SIG-M5 treated with dmso at 0.1 percent for 504 hours (cell line): ENCODE results near the gene EXPH5.

Experiments used
- DNase-seq: peaks from one replicate; lab custom pipeline; 2025; ENCODE audit not compliant: unreplicated experiment; lab: John Stamatoyannopoulos, UW

EXPH5 gene

DNA sequence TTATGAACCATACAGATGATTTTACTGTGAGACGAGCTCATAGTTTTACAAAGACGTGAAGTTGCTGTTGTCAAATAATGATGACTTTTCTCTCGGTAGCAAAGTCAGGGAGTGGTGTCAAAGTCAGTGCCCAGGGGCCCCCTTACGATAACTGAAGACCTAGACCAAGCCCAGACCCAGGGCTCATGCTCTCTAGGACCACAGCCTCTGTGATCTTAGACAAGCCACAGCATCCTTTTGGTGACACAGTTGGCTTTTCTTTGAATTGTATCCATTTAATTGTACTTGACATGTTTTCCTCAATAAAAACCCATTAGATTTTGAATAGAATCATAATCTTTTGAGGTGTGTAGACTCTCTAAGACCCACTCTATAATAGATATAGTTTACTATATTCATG, 77.4 kb downstream of the EXPH5 start:
- DNase-seq: no peak

DNA sequence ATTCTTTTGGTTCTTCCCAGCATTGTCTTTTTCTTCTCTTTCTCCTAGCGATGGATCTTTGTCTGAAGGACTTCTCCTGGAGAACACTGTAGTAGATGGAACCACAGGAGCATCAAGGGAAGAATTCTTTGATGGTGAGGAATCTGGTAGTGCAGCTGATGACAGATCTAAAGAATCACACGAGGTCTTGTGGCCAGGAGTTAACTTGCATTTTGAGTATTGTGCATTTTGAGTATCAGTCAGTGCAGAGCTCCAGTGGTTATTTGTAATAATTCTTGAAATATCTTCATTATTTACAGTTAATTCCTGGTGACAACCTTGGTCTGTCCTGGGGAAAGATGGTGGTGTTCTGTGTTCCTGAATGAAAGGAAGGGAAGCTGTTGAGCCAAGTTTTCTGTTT, 80.9 kb downstream of the EXPH5 start:
- no peak for DNase-seq

DNA sequence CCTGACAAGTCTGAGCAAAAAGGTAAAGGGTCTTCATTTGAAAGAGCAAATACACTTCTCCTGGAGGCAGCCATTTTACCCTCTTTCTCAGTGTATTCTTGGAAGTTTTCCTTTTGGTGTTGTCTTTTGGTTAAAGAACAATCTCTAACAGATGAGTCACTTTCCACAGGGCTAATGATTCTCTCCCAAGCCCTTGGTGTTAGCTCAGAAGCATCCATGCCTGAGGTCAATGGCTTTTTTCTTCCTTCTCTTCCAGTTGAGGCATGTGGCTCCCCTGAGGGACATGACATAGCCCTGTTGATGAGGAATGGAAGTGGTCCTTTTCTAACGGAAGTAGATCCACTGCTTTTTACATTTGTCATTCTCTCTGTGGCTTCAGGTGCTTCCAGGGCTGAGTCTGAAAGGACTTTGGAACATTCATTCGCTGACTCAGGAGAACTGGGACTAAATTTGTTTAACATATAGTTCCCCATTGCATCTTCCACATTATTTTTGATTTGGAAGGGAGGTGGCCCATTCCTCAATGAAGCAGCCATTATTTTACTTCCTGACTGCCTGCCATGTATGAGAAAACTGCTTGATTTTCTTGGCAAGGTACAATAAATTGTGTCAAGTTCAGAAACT, 81.6 kb downstream of the EXPH5 start:
- no peak for DNase-seq

DNA sequence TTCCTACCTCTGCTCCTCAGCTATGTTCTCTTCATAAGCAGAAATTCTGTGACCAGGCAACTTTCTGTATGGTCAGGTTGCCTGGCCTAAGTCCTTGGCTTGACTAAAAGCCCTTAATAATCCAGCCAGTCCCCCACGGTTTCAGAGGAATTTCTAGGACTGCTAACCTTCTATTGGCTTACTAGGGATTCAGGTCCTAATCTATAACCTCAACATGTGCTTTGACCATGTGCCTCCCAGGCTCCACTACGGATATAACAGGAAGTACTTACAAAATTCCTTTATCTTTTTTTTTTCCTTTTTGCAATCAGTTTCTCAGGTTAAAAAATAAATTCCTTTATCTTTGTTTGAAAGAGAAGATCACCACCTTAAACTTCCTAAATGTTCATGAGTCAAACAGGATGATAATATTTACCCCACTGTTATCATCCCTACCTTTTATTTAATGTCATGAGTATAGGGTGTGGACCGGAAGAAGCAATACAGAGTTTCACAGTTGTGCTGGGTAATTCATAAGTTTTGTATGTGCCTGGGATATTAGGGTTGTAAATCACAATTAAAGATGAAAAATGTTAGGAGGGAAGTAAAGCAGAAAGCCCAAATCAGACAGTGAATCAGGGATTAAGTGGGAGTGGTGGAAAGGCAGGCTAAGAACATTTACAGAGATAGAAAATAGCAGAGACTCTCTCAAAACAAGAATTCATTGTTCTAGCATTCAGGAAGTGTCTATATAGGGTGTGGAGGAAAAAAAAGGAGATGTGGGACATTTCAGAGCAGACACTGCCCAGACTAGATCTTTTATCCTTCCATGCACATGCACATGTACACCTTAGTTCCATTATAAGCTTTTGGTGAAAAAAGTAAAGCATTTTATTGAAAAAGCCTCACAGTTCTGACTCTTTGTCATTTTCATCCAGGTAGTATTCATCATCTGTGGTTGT, 84.6 kb downstream of the EXPH5 start:
- no peak for DNase-seq

DNA sequence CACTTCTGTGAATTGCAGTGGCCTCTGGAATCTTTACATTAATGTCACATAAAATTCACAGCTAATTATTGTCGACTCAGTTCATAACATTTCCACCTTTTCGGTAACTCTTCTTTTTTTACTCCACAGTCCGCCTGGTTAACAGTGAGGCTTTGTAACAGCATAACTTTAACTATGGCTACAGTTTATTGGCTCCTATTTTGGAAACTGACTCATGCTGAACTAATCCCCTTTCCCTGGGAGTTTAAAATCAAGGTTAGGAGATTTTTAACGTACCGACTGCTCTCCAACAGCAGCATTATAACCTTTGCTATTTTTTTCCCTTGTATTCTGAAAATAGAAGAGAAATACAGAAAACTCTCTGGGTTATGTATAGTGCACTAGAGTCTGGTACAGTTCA, 92.2 kb downstream of the EXPH5 start:
- DNase-seq: no peak

DNA sequence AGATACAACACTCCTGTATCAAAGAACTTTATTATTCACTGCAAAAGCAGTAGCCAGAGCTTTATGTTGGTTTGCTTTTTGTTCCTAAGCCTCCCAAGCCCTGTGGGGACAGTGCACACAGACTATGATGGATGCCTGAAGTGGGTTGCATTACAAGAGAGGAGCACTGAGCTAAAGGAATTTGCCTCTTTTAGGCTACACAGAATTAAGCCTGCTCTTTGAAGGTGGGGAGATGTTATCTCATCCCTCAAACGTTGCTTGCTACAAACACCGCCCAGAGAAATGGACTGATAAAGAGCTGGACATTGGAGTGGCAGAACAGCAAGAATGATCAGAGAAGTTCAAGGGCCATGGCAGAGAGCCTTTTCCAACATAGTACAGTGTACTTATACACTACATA, 92.8 kb downstream of the EXPH5 start:
- no peak for DNase-seq

DNA sequence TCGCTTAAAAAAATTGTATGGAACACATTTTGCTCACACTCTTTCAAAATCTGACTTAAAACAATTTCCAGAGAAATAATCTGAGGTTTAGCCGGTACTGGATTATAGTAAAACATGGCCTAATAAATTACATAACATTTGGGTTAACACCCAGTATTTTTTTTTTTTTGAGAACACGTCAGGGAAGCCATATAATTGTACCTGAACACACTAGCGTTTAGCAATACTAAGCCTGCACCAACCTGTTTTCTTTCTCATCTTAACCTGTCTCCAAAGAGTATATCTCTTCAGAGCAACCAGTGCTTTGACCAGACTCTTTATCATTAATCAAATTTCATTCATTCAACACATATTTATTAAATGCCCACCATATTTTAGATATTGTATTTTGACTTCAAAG, 93.4 kb downstream of the EXPH5 start:
- no peak for DNase-seq

DNA sequence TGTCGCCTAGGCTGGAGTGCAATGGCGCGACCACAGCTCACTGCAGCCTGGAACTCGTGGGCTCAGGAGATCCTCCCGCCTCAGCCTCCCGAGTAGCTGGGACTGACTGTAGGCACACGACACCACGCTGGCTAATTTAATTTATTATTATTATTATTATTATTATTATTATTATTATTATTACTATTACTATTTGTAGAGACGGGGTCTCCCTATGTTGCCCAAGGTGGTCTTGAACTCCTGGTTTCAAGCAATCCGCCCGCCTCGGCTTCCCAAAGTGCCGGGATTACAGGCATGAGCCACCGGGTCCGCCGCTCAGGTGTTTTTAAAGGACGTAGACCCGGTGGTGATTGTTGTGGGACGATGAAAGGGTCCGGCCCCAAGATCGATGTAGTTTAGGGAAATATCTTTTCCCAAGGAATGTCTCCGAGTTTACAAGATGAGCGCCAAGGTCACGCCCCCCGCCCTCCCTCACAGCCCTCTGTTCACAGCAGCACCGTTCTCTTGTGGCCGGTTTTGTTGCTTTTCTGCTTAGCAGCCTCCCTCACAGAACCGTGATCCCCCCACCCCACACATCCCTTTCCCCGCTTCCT, 94.7 kb downstream of the EXPH5 start:
- no peak for DNase-seq

DNA sequence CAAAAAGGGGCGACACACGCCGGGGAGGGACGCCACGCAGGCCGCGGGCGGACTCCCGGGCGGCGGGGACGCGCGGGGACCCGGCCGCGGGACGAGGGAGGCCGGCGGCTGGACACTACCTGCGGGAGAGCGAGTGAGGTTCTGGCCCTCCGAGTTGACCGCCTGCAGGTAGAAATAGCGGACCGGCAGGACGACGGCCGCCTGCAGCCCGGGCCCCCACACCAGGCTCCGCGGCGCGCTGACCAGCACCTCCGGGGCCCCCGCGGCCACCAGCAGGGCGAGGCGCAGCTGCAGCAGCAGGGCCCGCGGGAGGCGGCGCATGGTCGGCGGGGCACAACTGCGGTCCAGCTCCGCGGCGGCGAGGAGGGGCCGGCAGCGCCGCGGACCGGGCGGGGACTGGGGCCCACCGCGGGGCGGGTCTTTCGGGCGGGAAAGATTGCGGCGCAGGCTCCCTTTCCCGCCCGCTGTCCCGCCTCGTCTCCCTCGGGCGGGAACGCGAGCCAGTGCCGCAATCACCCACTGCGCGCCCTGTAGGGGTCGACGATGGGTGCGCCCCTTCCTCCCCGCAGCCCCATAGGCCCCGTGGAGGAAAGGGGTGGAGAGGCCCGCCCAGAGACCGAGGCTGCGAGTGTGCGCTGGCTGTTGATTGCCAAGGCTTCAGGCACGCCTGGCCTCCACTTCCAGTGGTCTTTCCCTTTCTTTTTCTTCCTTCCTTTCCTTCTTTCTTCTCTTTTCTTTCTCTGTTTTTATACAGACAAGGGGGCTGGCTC, 95.3 kb downstream of the EXPH5 start, which contains the start of gene POGLUT3:
TSS of gene POGLUT3 (minus strand) at position 339 of the 770 bp plus-strand sequence. CDS start at position 321, 18 bp downstream.
- DNase-seq: peak; percentile 46

DNA sequence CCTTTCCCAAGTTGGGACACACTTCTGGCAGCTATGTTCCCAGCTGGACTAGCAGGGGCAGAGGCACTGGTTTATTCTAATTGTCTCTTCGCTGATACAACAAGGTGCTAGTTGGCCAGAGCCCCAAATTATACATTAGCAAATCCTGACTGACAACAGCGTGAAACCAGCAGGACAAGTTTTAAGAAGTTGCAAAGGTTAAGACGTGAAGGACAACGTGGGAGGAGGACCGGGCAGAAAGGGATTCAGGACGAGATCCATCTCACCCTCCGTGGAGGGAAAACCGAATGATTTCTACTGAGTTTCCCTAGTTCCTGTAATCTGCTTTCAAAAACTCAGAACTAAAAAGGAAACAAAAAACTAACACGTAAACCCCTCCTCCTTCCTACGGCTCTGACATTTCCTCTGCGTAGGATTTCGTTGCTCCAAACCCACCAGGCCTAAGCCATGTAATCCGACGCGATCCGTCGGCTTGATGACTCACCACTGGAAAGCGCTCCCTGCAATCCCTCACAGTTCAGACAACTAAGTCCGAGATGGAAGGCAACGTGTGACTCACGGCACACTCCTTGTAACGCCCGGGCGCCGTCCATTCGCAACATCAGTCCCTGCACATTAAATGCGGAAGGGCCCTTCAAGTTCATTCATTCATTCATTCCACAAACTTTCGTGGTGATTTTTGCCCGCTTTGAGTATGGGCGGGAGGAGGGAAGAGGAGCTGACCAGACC, 96.1 kb downstream of the EXPH5 start:
- DNase-seq: peak; percentile 93

DNA sequence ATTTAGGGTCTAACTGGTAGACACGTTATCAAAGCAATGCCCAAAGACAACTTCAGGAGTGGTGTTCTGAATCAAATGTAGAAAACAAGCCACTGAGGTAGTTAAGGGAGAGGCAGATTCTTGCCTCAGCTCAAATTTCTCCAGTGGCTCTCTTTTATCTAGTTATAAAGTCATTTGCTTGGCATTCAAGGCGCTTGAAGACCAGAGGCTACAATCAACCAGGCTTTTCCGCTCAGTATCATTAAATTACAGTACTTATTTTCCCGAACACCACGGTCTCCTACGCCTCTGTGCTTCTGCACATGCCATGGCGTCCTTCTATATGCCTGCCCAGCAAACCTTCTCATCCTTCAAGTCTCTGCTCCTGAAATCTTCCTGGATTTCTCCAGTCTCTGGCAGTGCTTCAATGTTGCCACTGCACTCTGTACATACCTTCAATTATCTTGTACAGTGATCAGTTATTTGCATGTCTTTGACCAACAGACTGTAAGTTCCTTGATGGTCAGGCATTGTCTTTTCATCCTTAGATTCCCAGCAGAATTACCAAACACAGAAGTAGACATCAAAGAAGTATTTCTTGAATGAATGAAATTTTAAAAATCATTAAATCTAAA, 96.8 kb downstream of the EXPH5 start:
- DNase-seq: no peak

DNA sequence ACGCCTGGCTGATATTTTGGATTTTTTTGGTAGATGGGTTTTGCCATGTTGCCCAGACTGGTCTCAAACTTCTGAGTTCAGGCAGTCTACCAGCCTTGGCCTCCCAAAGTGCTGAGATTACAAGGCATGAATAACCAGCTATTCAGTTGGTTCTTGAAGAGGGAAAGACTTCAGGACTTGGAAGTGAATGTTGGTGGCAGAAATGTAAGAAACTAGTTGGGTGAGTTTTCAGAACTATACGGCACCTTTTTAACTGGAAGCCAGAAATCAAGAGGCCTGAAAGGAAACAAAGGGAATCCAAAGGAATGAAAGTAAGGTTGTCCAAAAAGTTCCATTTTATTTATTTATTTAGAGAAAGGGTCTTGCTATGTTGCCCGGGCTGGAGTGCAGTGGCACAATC, 98.2 kb downstream of the EXPH5 start:
- no peak for DNase-seq

DNA sequence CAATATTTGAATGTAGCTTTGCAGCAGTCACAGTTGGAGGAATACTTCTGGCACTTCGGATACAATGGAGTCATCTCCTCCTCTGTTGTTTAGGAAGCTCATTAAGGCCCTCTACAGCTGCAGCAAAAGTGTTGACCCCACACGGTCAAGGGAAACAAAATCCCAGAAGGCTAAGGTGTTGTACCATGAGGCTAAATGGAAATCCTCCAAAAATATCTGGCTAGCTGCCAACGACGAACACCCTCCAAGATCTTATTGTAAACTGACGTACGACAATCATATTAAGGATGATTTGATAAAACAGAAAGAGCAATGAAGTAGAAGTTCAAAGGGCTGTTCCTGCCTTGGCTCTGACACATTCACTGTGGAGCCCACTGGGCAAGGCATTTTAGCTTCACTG, 99.4 kb downstream of the EXPH5 start:
- no peak for DNase-seq

DNA sequence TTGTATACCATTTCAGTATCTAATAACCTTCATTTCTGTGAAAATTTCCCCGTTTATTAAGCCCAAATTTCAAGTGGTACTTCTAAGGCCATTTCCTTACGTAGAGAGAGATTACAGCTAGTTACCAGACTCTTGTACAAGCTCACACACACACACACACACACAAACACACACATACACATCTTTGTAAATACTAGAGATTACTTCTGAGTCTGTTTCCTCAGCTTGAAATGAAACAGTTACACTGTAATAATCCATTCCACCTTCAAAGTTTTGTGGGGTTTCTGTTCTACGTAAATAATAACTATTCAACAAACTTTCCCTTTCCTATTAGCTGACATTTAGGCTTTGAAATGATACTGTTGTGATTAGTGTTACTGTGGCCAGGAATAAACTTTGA, 101.6 kb downstream of the EXPH5 start:
- DNase-seq: no peak

DNA sequence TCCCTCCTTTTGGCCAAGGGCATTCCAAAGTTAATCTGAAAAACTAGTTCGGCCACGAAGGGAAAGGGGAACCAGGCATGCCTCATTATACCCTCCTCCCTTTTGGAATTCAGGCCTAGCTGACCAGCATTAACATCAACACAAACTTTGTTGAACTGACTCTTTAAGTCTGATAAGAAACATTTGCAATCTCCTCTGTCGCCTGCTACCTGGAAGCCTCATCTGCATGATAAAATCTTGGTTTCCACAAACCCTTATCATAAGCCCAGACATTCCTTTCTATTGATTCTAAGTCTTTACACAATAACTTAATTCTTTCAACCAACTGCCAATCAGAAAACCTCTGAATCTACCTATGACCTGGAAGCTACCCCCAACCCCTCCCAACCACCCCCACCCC, 106.7 kb downstream of the EXPH5 start:
- no peak for DNase-seq

DNA sequence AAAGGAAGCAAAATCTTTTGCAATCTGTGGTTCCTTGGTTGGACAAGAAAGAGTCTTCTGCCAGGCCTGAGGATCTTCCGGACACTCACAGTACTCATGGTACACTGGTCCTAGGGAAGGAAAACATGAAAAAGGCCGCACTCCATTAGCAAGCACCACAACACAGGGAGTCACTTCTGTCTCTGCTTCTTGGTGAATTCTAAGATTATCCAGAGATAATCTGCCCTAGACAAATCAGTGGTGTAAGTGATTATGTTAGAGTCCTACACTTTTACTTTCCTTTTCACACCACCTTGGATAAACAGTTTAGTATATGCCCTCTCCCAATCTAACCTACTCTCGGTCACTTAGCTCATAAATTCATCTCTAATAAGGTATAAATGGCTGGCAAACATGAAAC, 107.2 kb downstream of the EXPH5 start:
- DNase-seq: no peak

DNA sequence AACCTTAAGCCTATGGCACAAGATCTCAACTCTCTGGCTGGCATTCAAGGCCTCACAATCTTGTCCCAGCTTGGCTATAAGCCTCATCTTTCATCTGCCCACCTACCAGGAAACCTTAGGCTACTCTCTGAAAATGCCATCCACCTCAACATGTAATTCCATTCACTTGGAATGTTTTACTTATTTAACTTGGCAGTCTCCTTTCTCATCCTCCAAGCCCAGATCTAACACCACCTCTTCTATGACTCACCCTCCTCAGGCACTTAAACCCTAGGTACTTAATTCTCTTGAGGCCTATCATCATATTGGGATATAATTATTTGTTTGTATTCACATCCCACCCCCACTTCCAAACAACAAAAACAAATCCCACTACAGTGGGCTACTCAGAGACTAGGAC, 110.4 kb downstream of the EXPH5 start:
- DNase-seq: no peak

DNA sequence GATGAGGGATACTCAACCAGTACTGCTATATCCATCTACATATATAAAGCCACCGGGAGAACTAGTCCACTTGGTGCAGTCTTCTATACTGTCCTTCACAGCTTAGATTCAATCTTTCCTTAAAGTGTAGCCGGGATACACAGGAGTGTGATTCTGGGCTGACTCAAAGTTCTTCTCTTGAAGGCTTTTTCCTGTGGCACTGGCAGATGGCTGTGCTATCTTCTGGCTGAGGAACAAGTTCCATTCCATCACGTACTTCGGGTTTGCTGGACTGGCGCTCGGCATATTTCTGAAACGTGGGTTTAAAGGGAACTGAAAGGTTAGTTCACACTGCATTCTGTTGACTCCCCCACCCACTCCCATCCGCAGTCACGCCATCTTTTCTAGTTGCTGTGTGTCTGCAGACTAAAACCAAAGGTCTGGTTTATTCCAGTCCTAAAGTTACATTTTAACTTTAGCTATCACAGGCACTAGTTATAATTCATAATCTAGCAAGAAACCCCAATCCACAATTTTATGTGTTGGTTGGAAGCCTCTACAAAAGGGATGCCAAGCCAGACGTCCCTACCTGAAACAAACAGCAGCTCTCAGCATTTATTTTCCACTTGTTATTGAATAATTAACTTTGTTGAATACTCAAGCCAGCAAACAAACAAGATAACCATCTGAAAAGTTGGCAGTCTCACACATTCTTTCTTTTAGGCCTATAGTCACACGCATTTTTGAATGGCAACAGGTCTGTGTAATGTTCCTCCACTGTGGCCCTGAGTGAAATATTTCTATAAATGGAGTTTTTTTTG, 118.7 kb downstream of the EXPH5 start:
- DNase-seq: no peak

DNA sequence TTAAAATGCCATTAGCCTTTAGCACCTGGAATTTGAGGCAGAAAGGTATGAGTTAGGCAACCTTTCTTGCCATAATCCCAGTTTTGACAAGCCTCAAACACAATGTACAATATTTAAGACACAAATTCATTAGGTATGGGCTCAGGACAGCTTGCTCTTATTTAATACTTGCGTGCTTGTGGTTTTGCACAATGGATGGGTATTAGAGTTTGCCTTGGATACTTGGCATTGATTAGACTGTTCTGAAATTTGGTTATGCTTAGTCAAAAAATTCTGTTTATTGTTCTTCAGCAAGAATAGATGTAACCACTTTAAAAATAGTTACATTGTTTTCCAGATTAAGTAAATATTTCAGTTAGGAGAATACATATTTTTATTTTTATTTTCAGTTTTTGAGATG, 120.9 kb downstream of the EXPH5 start:
- no peak for DNase-seq
